HK-2 (cell line): ENCODE results near the gene ANXA8L1.
"Not testable (repeated sequence)": the region's sequence is repeated elsewhere in the genome, so short reads cannot be mapped to it uniquely, and the experiment has no call there.

Source experiments
- DNase-seq: peaks from one replicate; pipeline ENCODE4 v3.0.0-alpha.2; 2018; ENCODE audit not compliant: unreplicated experiment

ANXA8L1 gene

DNA sequence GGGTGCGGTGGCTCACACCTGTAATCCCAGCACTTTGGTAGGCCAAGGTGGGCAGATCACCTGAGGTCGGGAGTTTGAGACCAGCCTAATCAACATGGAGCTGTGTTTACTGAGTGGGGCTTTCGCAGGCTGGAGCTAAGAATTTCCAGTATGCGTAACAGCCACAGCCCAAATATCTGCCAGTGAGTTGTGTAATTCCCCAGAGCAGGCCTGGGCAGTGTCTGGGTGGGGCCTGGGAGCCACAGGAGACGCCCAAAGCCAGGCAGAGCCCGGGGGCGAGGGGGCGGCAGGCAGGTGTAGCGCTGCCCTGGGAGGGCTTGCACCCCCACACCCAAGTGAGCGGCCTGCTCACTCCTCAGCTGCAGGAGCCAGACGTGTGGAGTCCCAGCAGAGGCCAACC is at the start of gene ANXA8L1:
Gene ANXA8L1 (plus strand): TSS at position 371 of the 400 bp plus-strand sequence. CDS start 76 bp downstream, outside the sequence.
- not testable (repeated sequence) for DNase-seq

GRCh38 chr10:46326066-46326465 is 49.5 kb upstream of the ANXA8L1 start:
- DNase-seq, result no peak

GRCh38 chr10:46326971-46327370 is 48.6 kb upstream of the ANXA8L1 start:
- no peak for DNase-seq

DNA sequence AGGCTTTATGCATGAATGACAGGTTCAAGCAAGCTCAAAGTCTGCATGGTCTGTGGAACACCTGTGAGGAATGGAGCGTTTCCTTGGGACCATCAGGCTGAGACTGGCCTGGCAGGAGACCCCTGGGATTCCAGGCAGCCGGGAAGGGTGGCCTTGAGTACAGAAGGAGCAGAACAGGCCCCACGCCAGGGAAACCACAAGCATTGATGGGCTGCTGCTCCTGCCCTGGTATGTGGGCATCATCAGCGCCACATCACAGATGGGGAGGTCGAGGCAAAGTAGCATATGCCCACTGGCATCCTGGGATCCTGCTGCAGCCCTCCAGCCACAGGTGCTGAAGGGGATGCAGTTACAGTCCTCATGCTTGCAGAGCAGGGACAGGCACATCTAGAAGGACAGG is 47.9 kb upstream of the ANXA8L1 start:
- no peak for DNase-seq

DNA sequence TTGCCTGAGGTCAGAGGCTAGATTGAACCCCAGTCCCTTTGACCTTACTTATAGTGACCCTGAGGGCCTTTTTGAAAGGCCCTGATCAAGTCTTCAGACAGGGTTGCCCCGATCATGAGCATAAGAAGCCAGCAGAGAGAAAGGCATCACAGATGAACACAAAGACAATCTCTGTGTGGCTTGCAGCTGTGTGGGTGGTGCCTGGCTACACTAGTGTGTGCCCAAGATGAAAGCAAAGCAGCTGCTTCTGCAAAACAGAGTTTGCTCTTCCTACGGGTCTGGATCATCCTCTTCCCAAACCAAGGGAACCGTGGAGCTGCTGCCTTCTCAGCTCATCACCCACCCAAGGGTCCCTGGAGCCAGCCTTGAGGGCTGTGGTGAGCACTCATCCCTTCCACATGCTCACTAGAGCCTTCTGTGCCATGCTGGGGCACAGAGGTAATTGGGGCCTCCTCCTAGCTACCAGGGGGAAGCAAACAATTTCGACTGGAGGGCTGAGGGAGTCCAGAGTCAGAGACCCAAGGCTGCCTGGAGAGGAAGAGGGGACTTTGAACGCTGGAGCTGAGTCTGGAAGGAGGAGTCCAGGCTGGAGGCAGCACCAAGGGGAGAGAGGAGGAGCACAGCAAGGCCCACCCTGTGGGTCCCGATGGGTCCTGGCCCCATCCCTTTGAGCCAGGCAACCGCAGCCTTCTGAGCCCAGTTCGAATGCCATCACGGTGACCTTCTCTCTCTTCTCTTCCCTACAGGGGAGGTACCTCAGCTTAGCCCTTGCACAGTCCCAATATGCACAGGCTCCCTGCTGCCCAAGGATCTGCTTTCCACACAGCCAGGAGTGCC is 46.5 kb upstream of the ANXA8L1 start:
- no peak for DNase-seq

- DNase-seq, result no peak
Measured at GRCh38 chr10:46329690-46330016, 45.9 kb upstream of the ANXA8L1 start.

- DNase-seq, result no peak
Measured at GRCh38 chr10:46330894-46331293, 44.7 kb upstream of the ANXA8L1 start.

- not testable (repeated sequence) for DNase-seq
Measured at GRCh38 chr10:46365484-46365883, 10.1 kb upstream of the ANXA8L1 start.

GRCh38 chr10:46367209-46367608 is 8.4 kb upstream of the ANXA8L1 start:
- not testable (repeated sequence) for DNase-seq

- DNase-seq, result not testable (repeated sequence)
Measured at GRCh38 chr10:46367666-46368240, 7.8 kb upstream of the ANXA8L1 start.

- not testable (repeated sequence) for DNase-seq
Measured at GRCh38 chr10:46368956-46369355, 6.6 kb upstream of the ANXA8L1 start.

GRCh38 chr10:46374410-46374809 is 1.2 kb upstream of the ANXA8L1 start:
- DNase-seq, result not testable (repeated sequence)

GRCh38 chr10:46377022-46377421 is 1.4 kb downstream of the ANXA8L1 start:
- not testable (repeated sequence) for DNase-seq

GRCh38 chr10:46377651-46378050 is 2.1 kb downstream of the ANXA8L1 start:
- DNase-seq, result not testable (repeated sequence)

GRCh38 chr10:46378108-46378507 is 2.5 kb downstream of the ANXA8L1 start:
- DNase-seq, result not testable (repeated sequence)

DNA sequence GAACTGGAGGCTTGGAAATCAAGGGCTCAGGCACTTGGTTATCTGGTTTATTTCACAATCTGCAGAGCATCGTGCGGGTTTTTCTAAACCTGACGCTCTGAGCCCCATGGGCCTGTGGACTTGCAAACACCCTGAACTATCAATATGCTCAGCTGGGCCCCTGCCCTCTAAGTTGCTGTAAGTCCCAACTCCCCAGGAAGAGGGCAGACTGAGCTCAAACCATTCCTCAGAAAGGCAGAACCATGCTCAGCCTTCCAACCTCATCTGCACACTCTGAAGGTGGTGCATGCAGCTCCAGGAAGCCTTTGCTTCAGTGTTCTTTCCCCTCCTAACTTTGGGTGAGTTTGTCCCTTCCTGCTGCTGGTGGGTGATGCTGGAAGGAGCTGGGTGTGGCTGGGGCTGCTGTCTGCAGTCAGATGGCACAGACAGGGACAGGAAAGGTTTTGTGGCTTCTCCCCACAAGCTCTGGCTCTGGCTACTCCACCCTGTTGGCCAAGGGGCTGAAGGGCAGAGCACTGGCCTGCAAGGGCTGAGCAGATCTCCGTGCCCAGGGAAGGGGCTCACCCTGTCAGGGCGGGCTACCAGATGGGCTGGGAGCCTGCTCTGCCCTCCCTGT is 3.8 kb downstream of the ANXA8L1 start:
- not testable (repeated sequence) for DNase-seq

GRCh38 chr10:46385858-46386257 is 10.3 kb downstream of the ANXA8L1 start:
- not testable (repeated sequence) for DNase-seq

DNA sequence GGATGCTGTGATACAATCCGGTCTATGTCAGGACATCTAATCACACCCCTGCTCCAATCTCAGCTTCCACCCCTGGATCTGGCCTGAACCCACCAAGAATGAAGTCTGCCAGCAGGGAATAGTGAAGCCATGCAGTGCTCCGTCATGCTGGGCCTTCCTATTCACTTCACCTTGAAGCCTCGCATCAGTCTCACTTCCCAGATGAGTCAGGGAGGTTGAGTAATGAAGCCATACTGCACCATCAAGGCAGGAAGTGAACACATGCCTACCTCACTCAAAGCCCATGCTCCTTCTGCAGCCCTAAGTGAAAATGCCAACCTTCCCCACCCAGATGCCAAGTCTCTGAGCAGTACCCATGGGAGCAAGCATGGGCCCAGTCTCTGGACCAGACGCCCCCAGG is 11.1 kb downstream of the ANXA8L1 start:
- not testable (repeated sequence) for DNase-seq

- not testable (repeated sequence) for DNase-seq
Measured at GRCh38 chr10:46387309-46387902, 11.8 kb downstream of the ANXA8L1 start.

DNA sequence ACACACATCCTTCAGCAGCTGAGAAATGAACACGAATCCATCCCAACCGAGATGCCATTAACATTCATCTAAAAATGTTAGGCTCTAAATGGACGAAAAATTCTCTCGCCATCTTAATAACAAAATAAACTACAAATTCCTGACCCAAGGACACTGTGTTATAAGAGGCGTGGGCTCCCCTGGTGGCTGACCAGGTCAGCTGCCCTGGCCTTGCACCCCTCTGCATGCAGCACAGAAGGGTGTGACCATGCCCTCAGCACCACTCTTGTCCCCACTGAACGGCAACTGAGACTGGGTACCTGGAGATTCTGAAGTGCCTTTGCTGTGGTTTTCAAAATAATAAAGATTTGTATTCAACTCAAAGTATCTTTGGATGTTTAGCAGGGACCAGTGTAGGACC is 15.8 kb downstream of the ANXA8L1 start:
- not testable (repeated sequence) for DNase-seq

GRCh38 chr10:46396441-46397279 is 21.1 kb downstream of the ANXA8L1 start:
- DNase-seq, result peak; percentile 33
